ENCODE data around the gene DCDC1. TPM values are rescaled to one million over a fixed set of nuclear protein-coding genes. Genes with fewer than 3 reads are reported as not detected.

DCDC1 gene
- total RNA-seq, 2 donors from 2014 or later, result 2.9 to 3.2 TPM

- no peaks in the 10 kb centered on the region for H3K27me3 Mint-ChIP-seq (ENCODE audit: insufficient read depth)
- no peak overlapping the region for H3K4me3 Mint-ChIP-seq
- peaks cover 6% of the 10 kb centered on the region for H3K9me3 Mint-ChIP-seq
- no peaks in the 10 kb centered on the region for H3K4me1 ChIP-seq (ENCODE audit: control insufficient read depth, insufficient read depth, low read length)
- H3K36me3 Mint-ChIP-seq (ENCODE audit: low read depth), result peaks cover 21% of the 10 kb centered on the region
- no peak overlapping the region for H3K27ac Mint-ChIP-seq
- no peaks in the 10 kb centered on the region for H3K36me3 ChIP-seq (ENCODE audit: control insufficient read depth, insufficient read depth, low read length)
- TF ChIP-seq, protein P1, sequence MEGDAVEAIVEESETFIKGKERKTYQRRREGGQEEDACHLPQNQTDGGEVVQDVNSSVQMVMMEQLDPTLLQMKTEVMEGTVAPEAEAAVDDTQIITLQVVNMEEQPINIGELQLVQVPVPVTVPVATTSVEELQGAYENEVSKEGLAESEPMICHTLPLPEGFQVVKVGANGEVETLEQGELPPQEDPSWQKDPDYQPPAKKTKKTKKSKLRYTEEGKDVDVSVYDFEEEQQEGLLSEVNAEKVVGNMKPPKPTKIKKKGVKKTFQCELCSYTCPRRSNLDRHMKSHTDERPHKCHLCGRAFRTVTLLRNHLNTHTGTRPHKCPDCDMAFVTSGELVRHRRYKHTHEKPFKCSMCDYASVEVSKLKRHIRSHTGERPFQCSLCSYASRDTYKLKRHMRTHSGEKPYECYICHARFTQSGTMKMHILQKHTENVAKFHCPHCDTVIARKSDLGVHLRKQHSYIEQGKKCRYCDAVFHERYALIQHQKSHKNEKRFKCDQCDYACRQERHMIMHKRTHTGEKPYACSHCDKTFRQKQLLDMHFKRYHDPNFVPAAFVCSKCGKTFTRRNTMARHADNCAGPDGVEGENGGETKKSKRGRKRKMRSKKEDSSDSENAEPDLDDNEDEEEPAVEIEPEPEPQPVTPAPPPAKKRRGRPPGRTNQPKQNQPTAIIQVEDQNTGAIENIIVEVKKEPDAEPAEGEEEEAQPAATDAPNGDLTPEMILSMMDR (conservative IDR thresholded peaks at IDR 0.05), result no peak
- no peak overlapping the region for H3K9ac ChIP-seq (ENCODE audit: extremely low read depth, low read length, poor library complexity, severe bottlenecking)
- H3K4me1 Mint-ChIP-seq, result no peaks in the 10 kb centered on the region
- peaks cover 5% of the 10 kb centered on the region for H3K9me3 ChIP-seq (ENCODE audit: control insufficient read depth, low read length)
- H3K4me3 ChIP-seq (ENCODE audit: low read length), result no peak overlapping the region
- DNase-seq, result no peak
- no peak overlapping the region for H3K27ac ChIP-seq (ENCODE audit: low read depth, low read length)
- H3K27me3 ChIP-seq (ENCODE audit: control insufficient read depth, insufficient read depth, low read length, poor library complexity, severe bottlenecking), result no peaks in the 10 kb centered on the region
These were observed 35.1 kb upstream of the DCDC1 start for GRCh38 chr11:31404614-31405013.

DNA sequence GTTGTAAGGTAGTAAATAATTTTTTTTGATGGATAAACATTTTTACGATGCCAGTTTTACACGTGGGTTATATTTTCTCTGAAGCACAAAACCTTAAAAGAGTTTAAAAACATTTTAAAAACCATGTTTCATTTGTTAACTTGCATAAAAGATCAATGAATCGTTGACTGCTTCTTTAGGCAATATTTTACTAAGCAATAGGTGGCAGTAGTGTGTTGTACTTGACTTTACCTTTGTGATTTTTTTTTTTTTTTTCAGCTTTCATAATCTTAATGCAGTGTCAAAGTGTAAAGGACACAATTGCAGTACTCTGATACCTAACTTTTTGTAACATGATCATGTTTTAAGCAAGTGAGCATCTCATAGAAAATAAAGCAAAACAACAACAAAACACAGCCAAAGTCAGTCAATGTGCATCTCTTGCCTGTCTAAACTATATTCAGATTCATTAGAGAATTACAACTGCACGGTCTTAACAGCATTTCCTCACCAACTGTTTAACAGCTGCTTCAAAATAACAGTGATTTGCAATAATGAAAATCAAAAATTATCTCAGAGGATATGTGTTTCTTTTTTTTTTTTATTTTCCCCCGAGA lies 27.8 kb upstream of the DCDC1 start:
- Histone ChIP-seq H3K27ac (ENCODE audit: low read depth, low read length) (no peak overlapping the region), H3K4me3 (ENCODE audit: low read length) (no peak overlapping the region), H3K36me3 (ENCODE audit: control insufficient read depth, insufficient read depth, low read length) (peaks cover 25% of the 10 kb centered on the region), H3K27me3 (ENCODE audit: control insufficient read depth, insufficient read depth, low read length, poor library complexity, severe bottlenecking) (no peaks in the 10 kb centered on the region), H3K4me1 (ENCODE audit: control insufficient read depth, insufficient read depth, low read length) (no peaks in the 10 kb centered on the region), H3K9ac (ENCODE audit: extremely low read depth, low read length, poor library complexity, severe bottlenecking) (no peak overlapping the region), H3K9me3 (ENCODE audit: control insufficient read depth, low read length) (peaks cover 24% of the 10 kb centered on the region)
- Mint-ChIP-seq H3K27me3 (ENCODE audit: insufficient read depth) (no peaks in the 10 kb centered on the region), H3K36me3 (ENCODE audit: low read depth) (peaks cover 41% of the 10 kb centered on the region), H3K4me1 (no peaks in the 10 kb centered on the region), H3K27ac (no peak overlapping the region), H3K4me3 (no peak overlapping the region), H3K9me3 (peaks cover 18% of the 10 kb centered on the region)
- 56 to 60% methylated on average over 1 to 5 of the region's 5 CpGs for WGBS, 2 experiments (ENCODE audit: insufficient coverage in 1 of 2, insufficient read length in 1 of 2)
- TF ChIP-seq, protein P1 (conservative IDR thresholded peaks at IDR 0.05), result peak; percentile 81
- no peak for DNase-seq

DNA sequence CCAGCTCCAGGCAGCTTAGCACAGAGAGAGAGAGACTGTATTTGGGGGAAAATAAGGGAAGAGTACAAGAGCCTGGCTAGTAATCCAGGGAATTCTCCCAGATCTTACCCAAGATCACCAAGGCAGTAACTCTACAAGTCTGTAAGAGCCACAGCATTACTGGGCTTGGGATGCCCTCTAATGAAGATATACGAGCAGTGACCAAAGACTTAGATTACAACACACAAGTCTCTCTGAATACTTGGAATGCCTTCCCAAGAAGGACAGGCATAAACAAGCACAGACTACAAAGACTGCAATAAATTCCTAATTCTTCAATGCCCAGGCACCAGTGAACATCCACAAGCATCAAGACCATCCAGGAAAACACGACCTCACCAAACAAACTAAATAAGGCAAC lies 17.8 kb upstream of the DCDC1 start:
- Histone ChIP-seq H3K27me3 (ENCODE audit: control insufficient read depth, insufficient read depth, low read length, poor library complexity, severe bottlenecking) (no peaks in the 10 kb centered on the region), H3K27ac (ENCODE audit: low read depth, low read length) (no peak overlapping the region), H3K36me3 (ENCODE audit: control insufficient read depth, insufficient read depth, low read length) (no peaks in the 10 kb centered on the region), H3K9ac (ENCODE audit: extremely low read depth, low read length, poor library complexity, severe bottlenecking) (no peak overlapping the region), H3K9me3 (ENCODE audit: control insufficient read depth, low read length) (peaks cover 12% of the 10 kb centered on the region), H3K4me3 (ENCODE audit: low read length) (no peak overlapping the region), H3K4me1 (ENCODE audit: control insufficient read depth, insufficient read depth, low read length) (no peaks in the 10 kb centered on the region)
- no peak overlapping the region for H3K4me3 Mint-ChIP-seq
- TF ChIP-seq, protein P1 (conservative IDR thresholded peaks at IDR 0.05), result no peak
- 86 to 100% methylated on average over 1 to 2 of the region's 2 CpGs for WGBS, 2 experiments (ENCODE audit: insufficient coverage in 1 of 2, insufficient read length in 1 of 2)
- no peak for DNase-seq
- peaks cover 14% of the 10 kb centered on the region for H3K4me1 Mint-ChIP-seq
- no peak overlapping the region for H3K27ac Mint-ChIP-seq
- no peaks in the 10 kb centered on the region for H3K27me3 Mint-ChIP-seq (ENCODE audit: insufficient read depth)
- peaks cover 16% of the 10 kb centered on the region for H3K9me3 Mint-ChIP-seq
- H3K36me3 Mint-ChIP-seq (ENCODE audit: low read depth), result peaks cover 31% of the 10 kb centered on the region

All from endodermal cell (in vitro differentiated cells).